Type B pancreatic cell (in vitro differentiated cells): ENCODE data around the gene SUPT3H. TPM values are rescaled to one million over a fixed set of nuclear protein-coding genes. Genes with fewer than 3 reads are reported as not detected.

Source experiments
- DNase-seq: peaks from one replicate; pipeline ENCODE4 v3.0.0; 2021; ENCODE audit warnings: mixed read lengths; ENCODE audit not compliant: unreplicated experiment; ENCODE audit errors: extremely low spot score
- H3K27ac Mint-ChIP-seq: 2 replicates; pipeline ENCODE4 v1.8.0; 2021; ENCODE audit warnings: mild to moderate bottlenecking, mixed read lengths
- H3K27me3 Mint-ChIP-seq: 2 replicates; pipeline ENCODE4 v1.8.0; 2021; ENCODE audit warnings: mixed read lengths
- H3K36me3 Mint-ChIP-seq: 2 replicates; pipeline ENCODE4 v1.8.0; 2021; ENCODE audit warnings: mixed read lengths
- H3K4me1 Mint-ChIP-seq: one replicate; pipeline ENCODE4 v1.8.0; 2021; ENCODE audit warnings: mixed read lengths; ENCODE audit not compliant: unreplicated experiment
- H3K4me3 Mint-ChIP-seq: 2 replicates; pipeline ENCODE4 v1.8.0; 2021; ENCODE audit warnings: mild to moderate bottlenecking, mixed read lengths
- H3K9me3 Mint-ChIP-seq: 2 replicates; pipeline ENCODE4 v1.8.0; 2021; ENCODE audit warnings: mixed read lengths
- total RNA-seq: library from RNA; stranded (reverse); gene quantifications from 2 replicates; pipeline ENCODE4 v1.2.1, GENCODE V29; 2021; ENCODE audit warnings: low replicate concordance
- TF ChIP-seq, protein P1 (sequence below): fragments of 200-600 bp; sonication (generic); conservative IDR thresholded peaks from 2 replicates; pipeline ENCODE4 v1.5.0; 2021; ENCODE audit warnings: antibody characterized with exemption, mild to moderate bottlenecking

The SUPT3H gene
- total RNA-seq, 1 donor from 2014 or later = 18.4 TPM

DNA sequence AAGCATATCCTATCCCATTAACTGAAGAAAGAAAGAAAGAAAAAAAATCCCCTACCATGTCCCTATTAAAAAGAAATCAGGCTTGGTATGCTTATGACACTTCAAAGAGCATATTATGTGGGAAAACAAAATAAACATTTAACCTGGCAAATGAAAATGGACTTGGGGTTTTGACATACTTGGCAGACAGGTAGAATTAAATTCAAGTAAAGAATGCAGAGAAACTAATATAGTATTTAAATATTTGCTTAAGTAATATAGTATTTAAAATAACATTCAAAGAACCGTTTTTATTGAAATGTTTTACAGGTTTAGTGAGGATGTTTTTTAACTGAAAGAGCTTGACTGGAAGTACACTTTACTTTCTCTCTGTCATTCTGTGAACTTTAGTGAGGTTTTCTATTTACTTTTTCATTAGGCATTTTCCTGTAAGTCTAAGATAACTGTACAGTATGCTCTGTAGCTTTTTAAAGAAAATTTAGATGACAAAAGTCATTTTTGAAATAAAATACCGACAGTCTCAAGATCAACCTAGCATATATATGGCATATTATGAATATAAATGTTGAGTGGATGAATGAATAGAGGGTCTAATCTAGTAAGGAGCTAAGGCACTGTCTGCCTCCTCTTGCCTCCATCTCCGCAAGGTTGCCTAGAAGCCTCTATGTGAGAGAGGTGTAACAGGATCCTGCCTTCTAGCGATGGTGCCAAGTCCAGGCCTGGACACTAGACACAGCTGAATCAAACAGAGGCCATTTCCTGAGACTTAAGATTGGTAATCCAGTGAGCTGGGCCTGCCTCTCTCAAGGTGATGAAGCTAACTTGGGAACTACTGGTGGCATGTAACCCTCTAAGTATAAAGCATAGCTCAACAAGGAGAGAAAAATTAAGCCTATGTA is 394.0 kb downstream of the SUPT3H start:
- TF ChIP-seq, protein P1, sequence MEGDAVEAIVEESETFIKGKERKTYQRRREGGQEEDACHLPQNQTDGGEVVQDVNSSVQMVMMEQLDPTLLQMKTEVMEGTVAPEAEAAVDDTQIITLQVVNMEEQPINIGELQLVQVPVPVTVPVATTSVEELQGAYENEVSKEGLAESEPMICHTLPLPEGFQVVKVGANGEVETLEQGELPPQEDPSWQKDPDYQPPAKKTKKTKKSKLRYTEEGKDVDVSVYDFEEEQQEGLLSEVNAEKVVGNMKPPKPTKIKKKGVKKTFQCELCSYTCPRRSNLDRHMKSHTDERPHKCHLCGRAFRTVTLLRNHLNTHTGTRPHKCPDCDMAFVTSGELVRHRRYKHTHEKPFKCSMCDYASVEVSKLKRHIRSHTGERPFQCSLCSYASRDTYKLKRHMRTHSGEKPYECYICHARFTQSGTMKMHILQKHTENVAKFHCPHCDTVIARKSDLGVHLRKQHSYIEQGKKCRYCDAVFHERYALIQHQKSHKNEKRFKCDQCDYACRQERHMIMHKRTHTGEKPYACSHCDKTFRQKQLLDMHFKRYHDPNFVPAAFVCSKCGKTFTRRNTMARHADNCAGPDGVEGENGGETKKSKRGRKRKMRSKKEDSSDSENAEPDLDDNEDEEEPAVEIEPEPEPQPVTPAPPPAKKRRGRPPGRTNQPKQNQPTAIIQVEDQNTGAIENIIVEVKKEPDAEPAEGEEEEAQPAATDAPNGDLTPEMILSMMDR = no peak
- Mint-ChIP-seq H3K9me3 (no peaks in the 10 kb centered on the region), H3K4me1 (no peaks in the 10 kb centered on the region), H3K36me3 (peaks cover 4% of the 10 kb centered on the region), H3K27ac (no peak overlapping the region), H3K27me3 (no peaks in the 10 kb centered on the region), H3K4me3 (no peak overlapping the region)
- no peak for DNase-seq

DNA sequence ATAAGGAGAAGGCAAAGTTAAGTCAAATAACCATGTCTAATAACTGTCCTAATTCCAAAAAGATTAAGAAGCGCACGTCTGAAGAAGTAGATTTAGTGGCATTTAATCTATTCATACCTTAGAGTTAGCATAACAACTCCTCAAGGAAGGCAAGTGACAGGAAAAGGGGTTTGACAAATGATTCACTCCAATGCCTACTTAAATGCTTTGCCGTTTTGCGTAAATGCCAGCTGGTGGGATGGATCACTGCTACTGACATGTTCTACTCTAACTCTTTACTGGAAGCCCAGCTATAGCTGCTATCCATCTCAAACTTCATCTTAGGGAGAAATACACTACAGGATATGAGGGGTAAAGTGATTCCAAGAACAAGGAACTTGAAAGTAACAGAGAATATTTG is 396.9 kb downstream of the SUPT3H start:
- Mint-ChIP-seq H3K9me3 (no peaks in the 10 kb centered on the region), H3K27me3 (no peaks in the 10 kb centered on the region), H3K4me3 (no peak overlapping the region), H3K36me3 (no peaks in the 10 kb centered on the region), H3K4me1 (no peaks in the 10 kb centered on the region), H3K27ac (no peak overlapping the region)
- no peak for DNase-seq
- TF ChIP-seq, protein P1 = no peak

DNA sequence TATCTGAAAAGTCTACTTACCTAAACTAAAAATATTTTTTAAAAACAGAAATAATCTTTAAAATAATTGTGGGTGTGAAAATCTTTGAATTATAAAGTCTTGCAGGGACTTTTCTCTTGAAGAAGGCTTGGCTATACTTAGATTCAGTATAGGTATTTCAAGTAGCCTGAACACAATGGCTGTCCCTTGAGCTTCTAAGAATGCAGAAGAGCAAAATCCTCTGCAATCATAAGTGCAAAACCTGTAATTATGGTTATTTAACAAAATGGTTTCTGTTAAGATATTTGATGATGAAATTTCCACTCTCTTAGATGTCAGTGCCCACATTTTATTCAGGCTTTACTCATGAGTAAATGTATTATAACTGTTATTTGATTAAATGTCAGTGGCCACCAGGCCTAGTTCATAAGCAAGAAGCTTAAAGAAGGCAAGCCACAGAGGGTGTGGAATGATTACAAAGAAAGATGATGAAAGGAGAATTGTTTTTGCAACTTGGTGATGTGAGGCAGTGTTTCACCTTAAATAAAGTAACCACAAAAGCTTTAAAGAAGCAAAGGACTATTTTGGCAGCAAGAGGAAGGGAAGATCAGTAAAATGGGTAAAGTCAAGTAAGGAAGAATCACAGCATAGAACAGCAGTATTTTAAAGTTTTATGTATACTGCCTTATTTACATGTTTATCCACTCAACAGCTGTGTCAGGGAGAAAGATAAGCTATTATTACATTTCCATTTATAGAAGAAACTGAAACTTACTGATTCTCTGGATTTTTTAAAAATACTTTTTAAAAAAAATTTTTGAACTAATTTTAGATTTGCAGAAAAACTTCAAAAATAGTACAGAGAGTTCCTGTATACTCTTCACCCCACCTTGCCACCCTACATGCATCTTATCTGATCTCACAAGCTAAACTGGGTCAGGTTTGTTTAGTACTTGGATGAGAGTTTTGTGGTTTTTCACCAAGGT is 400.8 kb downstream of the SUPT3H start:
- peaks cover 7% of the 10 kb centered on the region for H3K9me3 Mint-ChIP-seq
- H3K27me3 Mint-ChIP-seq = no peaks in the 10 kb centered on the region
- no peak for DNase-seq
- H3K36me3 Mint-ChIP-seq = peaks cover 4% of the 10 kb centered on the region
- TF ChIP-seq, protein P1 = no peak
- H3K4me3 Mint-ChIP-seq = no peak overlapping the region
- no peaks in the 10 kb centered on the region for H3K4me1 Mint-ChIP-seq
- no peak overlapping the region for H3K27ac Mint-ChIP-seq

DNA sequence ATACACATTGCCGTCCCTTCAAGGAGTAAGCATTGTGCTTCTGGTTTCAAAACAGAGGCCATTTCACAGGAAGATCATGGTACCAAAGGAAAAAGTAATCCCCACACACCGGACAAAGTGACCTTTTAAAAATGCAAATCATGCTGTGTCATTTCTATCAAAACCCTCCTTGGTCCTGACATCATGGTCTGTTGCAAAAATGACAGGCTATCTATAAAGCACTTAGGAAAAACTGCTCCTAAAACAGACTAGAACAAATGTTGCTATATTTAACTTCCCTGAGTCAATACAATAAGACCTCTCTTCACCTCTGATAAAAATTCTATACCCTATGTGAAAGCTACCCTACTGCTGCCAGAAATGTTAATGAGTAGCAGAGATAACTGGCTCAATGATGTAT is 403.2 kb downstream of the SUPT3H start:
- TF ChIP-seq, protein P1 = no peak
- Mint-ChIP-seq H3K27me3 (no peaks in the 10 kb centered on the region), H3K27ac (no peak overlapping the region), H3K9me3 (peaks cover 7% of the 10 kb centered on the region), H3K4me3 (no peak overlapping the region), H3K36me3 (peaks cover 4% of the 10 kb centered on the region), H3K4me1 (peaks cover 2% of the 10 kb centered on the region)
- DNase-seq = no peak

DNA sequence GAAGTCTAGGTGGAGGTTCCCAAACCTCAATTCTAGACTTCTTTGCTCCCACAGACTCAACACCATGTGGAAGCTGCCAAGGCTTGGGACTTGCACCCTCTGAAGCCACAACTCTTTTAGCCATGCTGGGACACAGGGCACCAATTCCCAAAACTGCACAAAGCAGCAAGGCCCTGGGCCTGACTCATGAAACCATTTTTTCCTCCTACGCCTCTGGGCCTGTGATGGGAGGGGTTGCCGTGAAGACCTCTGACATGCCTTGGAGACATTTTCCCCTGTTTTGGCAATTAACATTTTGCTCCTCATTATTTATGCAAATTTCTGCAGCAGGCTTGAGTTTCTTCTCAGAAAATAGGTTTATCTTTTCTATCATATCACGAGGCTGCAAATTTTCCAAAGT is 405.0 kb downstream of the SUPT3H start:
- DNase-seq = no peak

More for the DNA sequence above, 405.0 kb downstream of the SUPT3H start:
- Mint-ChIP-seq H3K4me3 (no peak overlapping the region), H3K36me3 (peaks cover 4% of the 10 kb centered on the region), H3K27me3 (no peaks in the 10 kb centered on the region), H3K4me1 (peaks cover 12% of the 10 kb centered on the region), H3K27ac (no peak overlapping the region), H3K9me3 (peaks cover 7% of the 10 kb centered on the region)
- TF ChIP-seq, protein P1 = no peak
